ENCODE measurements around the gene POLD4. TPM values are rescaled to one million over a fixed set of nuclear protein-coding genes. Genes with fewer than 3 reads are reported as not detected.

POLD4 gene
- total RNA-seq, 1 experiment from 2014 or later = 44.2 TPM

DNA sequence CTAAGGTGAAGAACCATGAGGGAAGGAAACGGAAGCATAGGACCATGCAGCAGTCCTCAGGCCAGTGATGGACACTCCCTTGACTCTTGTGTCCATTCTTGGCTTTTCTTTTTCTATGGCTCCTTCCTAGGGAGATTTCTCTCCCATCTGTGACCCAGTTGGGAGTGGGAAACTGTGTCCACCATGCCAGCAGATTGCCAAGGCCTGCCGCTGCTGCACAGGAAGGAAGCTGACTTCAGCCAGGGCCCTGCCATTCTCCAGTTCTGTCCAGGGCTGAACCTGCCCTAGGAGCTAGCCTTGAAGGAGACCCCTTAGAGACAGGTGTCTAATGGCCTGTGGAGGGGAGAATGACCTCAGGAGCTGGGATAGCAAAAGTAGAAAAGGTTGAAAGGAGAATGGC, 32.7 kb downstream of the POLD4 start:
- BruUV-seq (replicated peaks) = no TSS peak
- Histone ChIP-seq H3K36me3 (ENCODE audit: control insufficient read depth in 1 of 2, insufficient read depth in 2 of 2, low read length in 2 of 2) (no peaks in the 10 kb centered on the region; a peak in 1 of 4 replicates), H3K9me2 (ENCODE audit: insufficient read depth) (no peaks in the 10 kb centered on the region), H3K27me3 (ENCODE audit: insufficient read depth, low read length) (no peaks in the 10 kb centered on the region), H4K20me1 (ENCODE audit: insufficient read depth) (no peaks in the 10 kb centered on the region), H3K79me2 (ENCODE audit: insufficient read depth, low read length) (peaks cover 11% of the 10 kb centered on the region; the same call in 1 of the 2 replicates), H3K9me3 (ENCODE audit: control insufficient read depth in 1 of 2, insufficient read depth in 1 of 2, low read depth in 1 of 2, low read length in 2 of 2) (no peaks in the 10 kb centered on the region), H3K4me2 (ENCODE audit: low read length) (no peak overlapping the region), H2AFZ (ENCODE audit: low read depth, low read length, poor library complexity, severe bottlenecking) (no peak overlapping the region), H3K4me1 (ENCODE audit: control insufficient read depth in 1 of 2, insufficient read depth in 2 of 2, low read length in 2 of 2) (peaks cover 3 to 19% of the 10 kb centered on the region in 2 experiments; a peak in 3 of 4 replicates), H3K9ac (ENCODE audit: low read length) (no peak overlapping the region), H3K4me3 (replicated peaks in 1 of 2; ENCODE audit: low read depth in 1 of 2, low read length in 2 of 2) (no peak overlapping the region), H3K27ac (ENCODE audit: low read depth, low read length) (no peak overlapping the region)
- RAD21 ChIA-PET (ENCODE audit: low non-redundant PET in 1 of 2, low total read pairs in 2 of 2, uncharacterized antibody in 2 of 2, unreplicated experiment in 2 of 2) = no interaction called here
- POLR2A ChIA-PET = no interaction called here
- DNase-seq (ENCODE audit: low read depth, low spot score) = no peak
- no peak for ATAC-seq
- TF ChIP-seq POLR2A (IDR thresholded peaks at IDR 0.05; ENCODE audit: borderline replicate concordance, extremely low read depth, insufficient read depth, insufficient read length) (no peak), TCF7L2 (IDR thresholded peaks at IDR 0.05; ENCODE audit: borderline replicate concordance, extremely low read depth, insufficient read depth, insufficient read length) (no peak), CEBPB (IDR thresholded peaks at IDR 0.05; ENCODE audit: low read depth) (no peak), YY1 (IDR thresholded peaks at IDR 0.05; ENCODE audit: extremely low read depth, insufficient replicate concordance, low read depth, low read length) (no peak), EZH2phosphoT487 (IDR thresholded peaks at IDR 0.05; ENCODE audit: borderline replicate concordance) (no peak), RAD21 (IDR thresholded peaks at IDR 0.05; ENCODE audit: low read depth) (no peak), SP1 (IDR thresholded peaks at IDR 0.05; ENCODE audit: low read depth) (no peak), EZH2 (IDR thresholded peaks at IDR 0.05) (no peak), ELF1 (IDR thresholded peaks at IDR 0.05; ENCODE audit: borderline replicate concordance, low read depth) (no peak), ZFX (IDR thresholded peaks at IDR 0.05) (no peak)
- TF ChIP-seq, protein P1, sequence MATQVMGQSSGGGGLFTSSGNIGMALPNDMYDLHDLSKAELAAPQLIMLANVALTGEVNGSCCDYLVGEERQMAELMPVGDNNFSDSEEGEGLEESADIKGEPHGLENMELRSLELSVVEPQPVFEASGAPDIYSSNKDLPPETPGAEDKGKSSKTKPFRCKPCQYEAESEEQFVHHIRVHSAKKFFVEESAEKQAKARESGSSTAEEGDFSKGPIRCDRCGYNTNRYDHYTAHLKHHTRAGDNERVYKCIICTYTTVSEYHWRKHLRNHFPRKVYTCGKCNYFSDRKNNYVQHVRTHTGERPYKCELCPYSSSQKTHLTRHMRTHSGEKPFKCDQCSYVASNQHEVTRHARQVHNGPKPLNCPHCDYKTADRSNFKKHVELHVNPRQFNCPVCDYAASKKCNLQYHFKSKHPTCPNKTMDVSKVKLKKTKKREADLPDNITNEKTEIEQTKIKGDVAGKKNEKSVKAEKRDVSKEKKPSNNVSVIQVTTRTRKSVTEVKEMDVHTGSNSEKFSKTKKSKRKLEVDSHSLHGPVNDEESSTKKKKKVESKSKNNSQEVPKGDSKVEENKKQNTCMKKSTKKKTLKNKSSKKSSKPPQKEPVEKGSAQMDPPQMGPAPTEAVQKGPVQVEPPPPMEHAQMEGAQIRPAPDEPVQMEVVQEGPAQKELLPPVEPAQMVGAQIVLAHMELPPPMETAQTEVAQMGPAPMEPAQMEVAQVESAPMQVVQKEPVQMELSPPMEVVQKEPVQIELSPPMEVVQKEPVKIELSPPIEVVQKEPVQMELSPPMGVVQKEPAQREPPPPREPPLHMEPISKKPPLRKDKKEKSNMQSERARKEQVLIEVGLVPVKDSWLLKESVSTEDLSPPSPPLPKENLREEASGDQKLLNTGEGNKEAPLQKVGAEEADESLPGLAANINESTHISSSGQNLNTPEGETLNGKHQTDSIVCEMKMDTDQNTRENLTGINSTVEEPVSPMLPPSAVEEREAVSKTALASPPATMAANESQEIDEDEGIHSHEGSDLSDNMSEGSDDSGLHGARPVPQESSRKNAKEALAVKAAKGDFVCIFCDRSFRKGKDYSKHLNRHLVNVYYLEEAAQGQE (IDR thresholded peaks at IDR 0.05; ENCODE audit: low read depth) = no peak
- TF ChIP-seq, protein P2, sequence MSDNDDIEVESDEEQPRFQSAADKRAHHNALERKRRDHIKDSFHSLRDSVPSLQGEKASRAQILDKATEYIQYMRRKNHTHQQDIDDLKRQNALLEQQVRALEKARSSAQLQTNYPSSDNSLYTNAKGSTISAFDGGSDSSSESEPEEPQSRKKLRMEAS (IDR thresholded peaks at IDR 0.05) = no peak
- intact Hi-C loops (cut with micrococcal nuclease) = no loop called here
- CTCF ChIA-PET = interaction anchor here (1.2 to 2.4 kb wide), 2 partner anchors 25 to 62 kb away, joined by 3 to 9 read pairs; no protein-coding TSS in a partner anchor
